HS-27A (cell line): ENCODE results near the gene RSRP1.

Experiments used
- DNase-seq: peaks from one replicate; pipeline ENCODE4 v3.0.0-alpha.2; 2012; ENCODE audit warnings: low read depth, missing footprints

RSRP1 gene

GRCh38 chr1:25217598-25218232 is 29.5 kb downstream of the RSRP1 start:
- no peak for DNase-seq

- DNase-seq: no peak
Observed at GRCh38 chr1:25217015-25217414, 30.2 kb downstream of the RSRP1 start.

- DNase-seq: no peak
Observed at GRCh38 chr1:25216123-25216522, 31.1 kb downstream of the RSRP1 start.

- DNase-seq: no peak
Observed at GRCh38 chr1:25212725-25213124, 34.5 kb downstream of the RSRP1 start.

GRCh38 chr1:25210728-25211127 is 36.5 kb downstream of the RSRP1 start:
- DNase-seq: no peak

GRCh38 chr1:25209516-25209915 is 37.7 kb downstream of the RSRP1 start:
- no peak for DNase-seq

GRCh38 chr1:25208561-25209222 is 38.6 kb downstream of the RSRP1 start:
- no peak for DNase-seq

- no peak for DNase-seq
Observed at GRCh38 chr1:25208092-25208491, 39.2 kb downstream of the RSRP1 start.

- DNase-seq: no peak
Observed at GRCh38 chr1:25206201-25206600, 41.1 kb downstream of the RSRP1 start.

- DNase-seq: no peak
Observed at GRCh38 chr1:25205786-25206185, 41.5 kb downstream of the RSRP1 start.

GRCh38 chr1:25204797-25205480 is 42.3 kb downstream of the RSRP1 start:
- DNase-seq: peak; percentile 7

- DNase-seq: no peak
Observed at GRCh38 chr1:25201006-25201405, 46.2 kb downstream of the RSRP1 start.

GRCh38 chr1:25199819-25200620 is 47.2 kb downstream of the RSRP1 start:
- no peak for DNase-seq

- no peak for DNase-seq
Observed at GRCh38 chr1:25198663-25199252, 48.5 kb downstream of the RSRP1 start.

- no peak for DNase-seq
Observed at GRCh38 chr1:25197982-25198662, 49.1 kb downstream of the RSRP1 start.

- DNase-seq: no peak
Observed at GRCh38 chr1:25197235-25197975, 49.8 kb downstream of the RSRP1 start.

GRCh38 chr1:25196830-25197229 is 50.4 kb downstream of the RSRP1 start:
- no peak for DNase-seq

GRCh38 chr1:25195835-25196234 is 51.4 kb downstream of the RSRP1 start:
- DNase-seq: no peak

GRCh38 chr1:25194572-25195020 is 52.7 kb downstream of the RSRP1 start:
- no peak for DNase-seq

- DNase-seq: no peak
Observed at GRCh38 chr1:25194054-25194453, 53.2 kb downstream of the RSRP1 start.

GRCh38 chr1:25193229-25193628 is 54.0 kb downstream of the RSRP1 start:
- DNase-seq: no peak
